NCI-H226 (cell line): ENCODE data around the gene CACNG7.
A peak's percentile ranks its signal among the peaks of the same experiment; 100 is the strongest.
"Not testable (repeated sequence)": the region's sequence is repeated elsewhere in the genome, so short reads cannot be mapped to it uniquely, and the experiment has no call there.

Experiments used
- DNase-seq: peaks from one replicate; pipeline ENCODE4 v3.0.0-alpha.2; 2015

The CACNG7 gene

DNA sequence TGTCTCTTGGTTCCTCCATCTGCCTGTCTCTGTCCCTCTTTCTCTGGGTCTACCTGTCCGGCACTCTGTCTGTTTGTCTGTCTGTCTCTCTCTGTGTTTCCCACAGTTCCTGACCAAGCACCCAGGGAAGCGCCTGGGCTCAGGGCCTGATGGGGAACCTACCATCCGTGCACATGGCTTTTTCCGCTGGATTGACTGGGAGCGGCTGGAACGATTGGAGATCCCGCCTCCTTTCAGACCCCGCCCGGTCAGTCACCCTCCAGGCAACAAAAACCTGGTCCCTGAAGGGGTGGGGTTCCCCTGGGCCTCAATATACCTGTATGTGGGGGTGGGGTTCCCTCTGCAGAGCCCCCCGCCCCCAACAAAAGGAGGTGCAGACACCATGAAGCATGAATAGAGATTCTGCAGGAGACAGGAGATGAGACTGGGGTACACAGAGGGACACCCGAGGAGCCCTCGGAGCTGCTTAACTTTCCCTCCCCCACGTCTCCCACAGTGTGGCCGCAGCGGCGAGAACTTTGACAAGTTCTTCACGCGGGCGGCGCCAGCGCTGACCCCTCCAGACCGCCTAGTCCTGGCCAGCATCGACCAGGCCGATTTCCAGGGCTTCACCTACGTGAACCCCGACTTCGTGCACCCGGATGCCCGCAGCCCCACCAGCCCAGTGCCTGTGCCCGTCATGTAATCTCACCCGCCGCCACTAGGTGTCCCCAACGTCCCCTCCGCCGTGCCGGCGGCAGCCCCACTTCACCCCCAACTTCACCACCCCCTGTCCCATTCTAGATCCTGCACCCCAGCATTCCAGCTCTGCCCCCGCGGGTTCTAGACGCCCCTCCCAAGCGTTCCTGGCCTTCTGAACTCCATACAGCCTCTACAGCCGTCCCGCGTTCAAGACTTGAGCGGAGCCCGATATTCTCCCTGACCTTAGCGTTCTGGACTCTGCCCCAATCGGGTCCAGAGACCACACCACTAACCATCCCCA is 2.6 kb upstream of the CACNG7 start:
- DNase-seq = peak; percentile 2

DNA sequence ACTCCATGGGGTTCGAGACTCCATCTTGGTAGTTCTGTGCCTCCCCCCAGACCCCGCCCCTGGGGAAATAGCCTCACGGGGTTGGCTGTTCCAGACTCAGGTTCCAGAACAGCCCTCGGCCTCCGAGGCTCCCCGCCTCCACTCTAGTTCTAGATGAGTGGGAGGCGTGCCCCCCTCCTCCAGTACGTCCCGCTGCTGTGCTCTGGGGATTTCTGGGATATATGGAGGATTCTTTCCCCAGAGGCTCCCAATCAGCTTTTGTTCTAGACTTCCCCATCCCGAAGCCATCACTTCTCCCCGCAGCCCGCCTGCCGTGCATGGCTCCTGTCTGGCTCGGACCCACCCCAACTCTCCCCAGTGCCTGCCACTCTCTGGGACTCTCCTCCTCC is 1.9 kb upstream of the CACNG7 start:
- peak; percentile 1 for DNase-seq

DNA sequence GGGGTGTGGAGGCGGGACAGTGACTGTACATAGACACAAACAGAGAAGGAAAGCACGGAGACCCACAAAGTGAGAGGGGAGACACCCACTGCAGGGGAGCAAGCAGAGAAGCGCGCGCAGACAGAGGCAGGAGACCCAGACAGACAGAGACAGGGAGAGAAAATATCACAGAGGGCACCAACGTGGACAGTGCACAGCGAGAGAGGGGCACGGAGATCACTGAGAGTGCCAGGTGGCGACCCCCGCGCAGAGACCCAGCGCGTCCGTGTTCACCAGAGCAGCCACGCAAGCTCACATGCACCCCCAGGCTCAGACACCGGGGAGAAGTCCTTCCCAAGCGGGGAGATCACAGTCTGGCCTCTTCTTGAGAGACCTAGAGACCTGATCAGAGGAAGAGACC is 1.4 kb upstream of the CACNG7 start:
- DNase-seq = peak; percentile 1

DNA sequence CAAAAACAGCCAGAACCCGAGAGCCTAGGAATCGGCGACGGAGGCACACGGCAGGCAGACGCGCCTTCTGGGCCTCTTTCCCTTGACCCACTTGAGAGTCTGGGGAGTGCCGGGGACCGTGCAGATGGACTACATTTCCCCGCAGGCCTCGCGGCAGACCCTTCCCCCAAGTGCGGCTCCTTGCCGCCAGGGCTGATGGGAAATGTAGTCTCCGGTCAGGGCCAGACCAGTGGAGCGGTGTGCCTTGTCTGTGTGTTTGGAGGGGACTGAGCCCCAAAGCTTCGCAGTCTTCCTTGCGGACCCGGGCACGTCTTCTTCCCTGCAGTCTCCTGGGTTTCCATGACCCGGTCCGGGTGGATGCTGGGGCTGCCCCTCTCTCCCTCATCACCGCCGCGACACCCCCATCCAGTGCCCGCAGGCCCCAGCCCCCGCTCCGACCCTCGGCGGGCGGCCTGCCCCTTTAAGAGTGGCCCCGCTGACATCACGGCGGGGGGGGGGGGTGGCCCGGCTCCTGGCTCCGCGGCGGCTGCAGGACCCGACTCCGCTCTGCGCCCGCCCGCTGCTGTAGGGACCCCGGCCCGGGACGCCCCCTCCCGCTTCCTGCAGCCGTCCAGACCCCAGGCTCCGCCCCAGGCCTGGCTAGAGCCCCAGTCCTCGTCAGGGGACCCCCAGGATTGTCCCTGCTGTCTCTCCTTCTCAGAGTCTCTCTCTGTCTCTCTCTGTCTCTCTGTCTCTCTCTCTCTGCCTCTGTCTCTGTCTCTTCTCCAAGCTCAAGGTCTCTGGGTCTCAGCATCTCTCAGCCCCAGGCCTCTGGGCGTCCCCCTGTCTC is 758 bp upstream of the CACNG7 start:
- DNase-seq = no peak

DNA sequence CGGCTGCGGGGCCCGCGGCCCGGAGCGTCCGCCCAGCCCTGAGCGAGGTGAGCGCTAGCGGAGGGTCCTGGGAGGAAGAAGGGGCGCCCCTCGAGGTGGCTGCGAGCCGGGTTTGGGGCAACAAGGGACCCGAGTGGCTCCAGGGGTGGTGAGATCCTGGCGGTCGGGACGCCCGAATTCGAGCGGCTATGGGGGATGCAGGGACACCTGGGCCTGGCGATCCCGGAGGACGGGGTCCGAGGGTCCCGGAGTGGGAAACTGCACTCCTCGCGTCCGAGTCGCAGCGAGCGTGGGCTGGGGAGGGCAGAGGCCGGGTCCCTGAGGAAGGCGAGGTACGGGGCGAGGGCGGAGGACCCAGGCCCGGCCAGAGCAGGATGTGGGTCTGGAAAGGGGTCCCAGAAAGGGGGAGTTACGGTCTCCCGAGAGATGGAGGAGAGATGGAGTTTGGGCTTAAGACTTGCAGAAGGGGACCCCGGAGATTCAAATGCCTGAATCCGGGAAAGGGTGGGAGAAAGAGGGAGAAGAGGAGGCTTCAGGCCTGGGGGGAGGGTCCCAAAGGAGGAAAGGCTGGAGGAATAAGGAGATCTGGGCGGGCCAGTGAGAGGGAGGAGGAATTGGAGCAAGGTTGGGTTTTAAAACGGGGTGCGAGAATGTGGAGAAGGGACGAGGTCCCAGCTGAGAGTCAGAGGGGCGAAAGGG is 542 bp downstream of the CACNG7 start:
- no peak for DNase-seq

DNA sequence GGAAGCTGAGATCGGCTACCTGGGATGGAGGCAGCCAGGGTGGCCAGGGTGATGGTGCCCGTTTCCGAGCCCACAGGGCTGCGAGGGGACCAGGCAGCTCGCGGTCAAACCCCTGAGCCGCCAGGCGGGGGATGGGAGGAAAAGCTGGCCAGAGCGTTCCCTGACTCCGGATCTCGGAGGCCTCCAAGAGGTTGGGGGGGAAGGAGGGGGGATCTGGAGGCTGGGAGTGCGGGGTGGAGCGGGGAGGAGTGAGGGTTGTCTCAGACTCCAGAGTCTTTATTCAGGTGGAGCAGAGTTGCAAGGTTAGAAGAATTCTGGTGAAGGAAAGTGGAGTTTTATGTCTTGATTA is 1.1 kb downstream of the CACNG7 start:
- DNase-seq = no peak

DNA sequence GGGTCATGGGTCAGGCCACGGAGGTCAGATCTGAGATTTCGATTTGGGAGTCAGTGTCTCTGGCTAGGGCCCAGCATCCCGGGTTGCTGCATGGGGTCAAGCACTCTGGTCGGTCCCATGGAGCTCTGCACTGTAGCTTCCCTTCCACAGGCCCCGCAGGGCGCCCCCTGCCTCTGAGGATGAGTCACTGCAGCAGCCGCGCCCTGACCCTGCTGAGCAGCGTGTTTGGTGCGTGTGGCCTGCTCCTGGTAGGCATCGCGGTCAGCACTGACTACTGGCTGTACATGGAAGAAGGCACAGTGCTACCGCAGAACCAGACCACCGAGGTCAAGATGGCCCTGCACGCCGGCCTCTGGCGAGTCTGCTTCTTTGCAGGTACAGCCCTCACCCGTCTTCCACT is 3.6 kb downstream of the CACNG7 start:
- no peak for DNase-seq

DNA sequence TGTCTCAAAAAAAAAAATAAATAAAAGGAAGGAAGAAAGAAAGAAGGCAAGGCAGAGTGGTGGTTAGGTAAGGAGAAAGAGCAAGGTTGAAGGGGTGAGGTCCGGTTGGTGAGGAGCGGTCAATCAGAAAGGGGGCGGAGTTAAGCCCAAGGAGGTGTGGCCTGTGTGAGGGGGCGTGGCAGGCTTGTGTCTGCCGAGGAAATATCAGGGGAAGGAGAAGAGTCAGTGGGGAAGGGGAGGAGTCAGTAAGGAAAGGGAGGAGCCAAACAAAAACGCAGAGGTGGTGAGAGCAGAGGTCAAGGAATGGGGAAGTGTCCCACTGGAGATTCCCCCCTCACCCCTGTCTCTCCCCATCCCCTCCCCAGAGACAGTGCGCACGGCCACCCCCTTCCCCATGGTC is 5.9 kb downstream of the CACNG7 start:
- no peak for DNase-seq

DNA sequence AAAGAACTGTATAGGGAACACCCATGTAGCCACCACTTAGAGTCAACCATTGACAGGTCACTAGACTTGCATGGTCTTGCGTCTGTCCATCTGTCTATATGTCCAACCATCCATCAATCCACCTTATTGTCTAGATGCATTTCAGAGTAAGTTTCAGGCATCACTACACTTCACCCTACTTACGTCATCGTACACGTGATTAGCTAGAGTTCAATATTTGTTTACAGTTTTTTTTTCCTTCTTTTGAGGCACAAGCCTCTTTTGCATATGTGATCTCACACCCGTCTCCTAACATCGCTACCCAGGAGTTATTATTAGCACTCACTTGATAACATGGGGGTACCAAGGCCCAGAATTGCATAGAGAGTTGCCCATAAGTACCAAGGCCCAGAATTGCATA is 6.9 kb downstream of the CACNG7 start:
- DNase-seq = no peak

DNA sequence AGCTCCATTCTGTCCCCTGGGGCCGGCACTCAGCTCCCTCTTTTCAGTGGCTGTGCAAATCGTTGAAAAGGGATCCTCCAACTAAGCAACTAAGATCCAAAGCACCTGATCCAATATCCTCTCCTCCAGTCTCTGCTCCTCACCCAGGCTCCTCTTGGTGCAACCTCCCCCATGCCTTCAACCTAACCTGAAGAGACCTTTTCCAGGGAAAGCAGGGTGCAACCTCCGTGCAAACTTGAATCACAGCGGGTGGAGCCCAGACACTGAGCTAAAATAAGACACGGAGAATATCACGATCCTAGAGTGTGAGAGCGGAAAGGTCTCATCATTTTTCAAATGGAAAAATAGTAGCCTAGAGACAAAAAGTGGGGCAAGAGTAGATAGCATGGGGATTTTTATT is 8.3 kb downstream of the CACNG7 start:
- no peak for DNase-seq

DNA sequence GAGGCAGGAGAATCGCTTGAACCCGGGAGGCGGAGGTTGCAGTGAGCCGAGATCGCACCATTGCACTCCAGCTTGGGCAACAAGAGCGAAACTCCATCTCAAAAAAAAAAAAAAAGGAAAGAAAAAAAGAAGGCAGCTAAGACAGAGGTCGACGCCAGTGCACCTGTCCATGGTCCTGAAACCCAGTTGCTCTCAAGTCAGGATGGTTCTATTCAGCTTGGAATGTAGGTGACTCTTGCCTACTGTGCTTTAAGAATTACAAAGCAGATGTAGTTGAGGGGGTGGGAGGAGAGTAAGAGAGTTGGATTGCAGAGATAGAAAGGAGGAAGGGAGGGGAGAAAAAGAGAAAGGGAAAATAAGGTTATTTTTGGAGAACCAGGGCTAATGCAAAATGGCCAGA is 18.7 kb downstream of the CACNG7 start:
- peak; percentile 47 for DNase-seq

DNA sequence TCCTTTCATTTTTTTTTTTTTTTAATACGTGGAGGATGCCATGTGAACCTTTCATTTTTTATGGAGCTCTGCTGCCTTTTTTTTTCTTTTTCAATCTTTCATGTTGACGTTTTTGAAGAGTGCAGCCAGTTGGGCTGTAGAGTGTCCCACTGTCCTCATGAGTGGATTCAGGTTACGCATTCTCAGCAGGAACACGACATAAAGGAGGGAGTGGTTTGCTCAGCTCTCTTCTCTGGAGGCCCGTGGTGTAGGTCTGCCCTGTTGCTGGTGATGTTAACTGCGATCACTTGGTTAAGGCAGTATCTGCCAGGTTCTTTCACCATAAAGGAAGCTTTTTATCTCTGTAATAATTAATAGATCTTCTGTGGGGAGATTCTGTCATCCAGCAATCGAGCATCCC is 27.0 kb downstream of the CACNG7 start:
- no peak for DNase-seq

DNA sequence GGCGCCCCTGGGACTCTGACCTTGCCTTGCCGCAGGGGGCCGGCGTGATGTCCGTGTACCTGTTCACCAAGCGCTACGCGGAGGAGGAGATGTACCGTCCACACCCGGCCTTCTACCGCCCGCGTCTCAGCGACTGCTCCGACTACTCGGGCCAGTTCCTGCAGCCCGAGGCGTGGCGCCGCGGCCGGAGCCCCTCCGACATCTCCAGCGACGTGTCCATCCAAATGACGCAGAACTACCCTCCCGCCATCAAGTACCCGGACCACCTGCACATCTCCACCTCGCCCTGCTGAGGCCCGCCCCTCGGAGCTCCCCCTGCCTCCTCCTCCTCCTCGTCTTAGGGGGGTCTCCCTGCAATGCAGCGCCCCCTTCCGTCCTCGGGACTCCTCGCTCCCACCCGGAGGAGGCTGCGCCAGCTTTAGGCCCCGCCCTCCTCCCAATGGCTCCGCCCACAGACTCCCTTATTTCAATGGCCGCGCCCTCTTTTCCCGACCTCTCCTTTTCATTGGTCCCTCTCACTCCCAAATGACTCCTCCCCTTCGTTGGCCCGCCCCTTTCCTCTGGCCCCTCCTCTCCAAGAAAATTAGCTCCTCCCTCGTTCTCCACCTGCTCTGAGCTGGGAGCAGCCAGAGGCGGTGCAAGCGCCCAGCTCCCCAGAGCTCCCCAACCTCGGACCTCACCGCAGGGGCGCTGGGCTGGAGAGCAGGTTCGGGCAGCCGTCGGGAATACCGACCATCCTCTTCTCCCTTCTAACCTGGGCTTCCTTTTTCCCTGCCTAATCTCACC is 33.1 kb downstream of the CACNG7 start:
- DNase-seq = no peak

DNA sequence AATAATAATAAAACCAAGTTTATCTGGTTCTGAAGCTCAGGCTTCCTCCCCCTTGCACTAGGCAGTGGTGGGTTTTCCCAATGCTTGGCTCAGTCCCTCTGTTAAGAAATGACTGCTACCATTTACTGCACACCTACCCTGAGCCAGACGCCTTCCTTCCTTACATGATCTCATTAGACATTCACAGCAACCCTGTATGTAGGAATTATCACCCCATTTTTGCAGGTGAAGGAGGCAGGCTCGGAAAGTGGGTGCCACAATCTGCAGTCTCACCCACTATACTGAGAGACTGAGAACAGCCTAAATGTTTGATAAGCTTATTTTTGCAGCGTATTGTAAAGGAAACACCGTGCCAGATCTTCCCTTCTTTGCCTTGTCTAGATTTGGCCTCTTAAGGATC is 35.3 kb downstream of the CACNG7 start:
- DNase-seq = no peak

DNA sequence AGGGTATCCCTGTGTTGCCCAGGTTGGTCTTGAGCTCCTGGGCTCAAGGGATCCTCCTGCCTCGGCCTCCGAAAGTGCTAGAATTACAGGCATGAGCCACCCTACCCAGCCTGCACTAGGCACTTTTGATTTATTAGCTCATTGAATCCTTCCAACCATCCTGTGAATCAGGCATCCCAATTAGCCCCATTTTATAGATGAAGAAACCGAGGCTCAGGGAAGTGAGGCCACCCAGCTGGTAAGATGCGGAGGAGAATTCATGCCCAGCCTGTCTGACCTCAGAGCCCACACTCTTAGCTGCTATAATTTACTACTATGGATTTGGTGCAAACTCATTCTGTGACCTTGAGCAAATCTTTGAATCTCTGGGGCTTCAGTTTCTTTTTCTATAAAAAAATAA is 35.9 kb downstream of the CACNG7 start:
- DNase-seq = no peak

DNA sequence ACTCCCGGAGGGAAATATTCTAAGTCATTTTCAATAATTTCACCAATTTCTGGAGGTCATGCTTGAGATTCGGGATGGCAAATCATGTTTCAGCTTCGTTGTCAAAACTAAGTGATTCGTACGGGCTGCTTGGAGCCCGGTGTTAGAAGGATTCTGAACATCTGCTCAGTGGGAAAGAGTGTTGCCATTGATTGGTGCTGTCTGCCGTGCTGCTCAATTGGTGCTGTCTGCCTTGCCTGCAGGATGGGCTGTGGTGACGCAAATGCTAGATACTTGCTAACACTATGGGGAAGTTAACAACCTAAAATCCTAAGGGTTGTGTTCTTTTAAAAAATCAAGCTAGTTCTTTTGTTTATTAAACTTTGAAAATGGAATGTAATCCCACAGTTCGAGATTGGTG is 36.4 kb downstream of the CACNG7 start:
- no peak for DNase-seq

DNA sequence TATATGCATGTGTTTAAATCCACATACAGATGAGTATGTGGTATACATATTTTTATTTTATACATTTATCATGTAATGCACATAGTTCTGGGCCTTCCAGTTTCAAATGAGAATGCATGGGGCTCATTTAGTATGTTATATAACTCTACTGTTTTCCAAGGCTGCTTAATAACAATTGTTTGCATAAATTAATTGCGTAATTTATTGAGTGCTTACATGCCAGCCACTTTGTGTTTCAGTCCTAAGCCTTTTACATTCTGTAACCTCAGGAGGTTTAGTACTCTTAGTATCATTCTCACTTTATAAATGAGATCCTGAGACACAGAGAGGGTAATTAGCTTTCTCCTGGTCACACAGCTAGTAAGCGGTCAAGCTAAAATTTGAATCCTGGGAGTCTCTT is 36.9 kb downstream of the CACNG7 start:
- no peak for DNase-seq

DNA sequence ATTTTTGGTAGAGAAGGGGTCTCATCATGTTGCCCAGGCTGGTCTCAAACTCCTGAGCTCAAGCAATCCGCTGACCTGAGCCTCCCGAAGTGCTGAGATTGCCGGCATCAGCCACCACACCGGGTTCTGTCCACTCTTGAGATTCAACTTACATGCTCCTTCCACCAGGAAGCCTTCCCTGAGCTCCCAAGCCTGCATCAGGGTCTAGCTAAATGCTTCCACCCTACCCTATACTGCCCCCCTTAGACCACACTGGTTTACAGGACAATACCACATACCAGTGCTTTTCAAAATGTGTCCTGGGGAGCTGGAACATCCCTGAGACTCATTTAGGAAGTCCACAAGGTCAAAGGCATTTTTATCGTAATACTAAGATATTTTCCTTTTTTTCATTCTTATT is 38.5 kb downstream of the CACNG7 start:
- no peak for DNase-seq

DNA sequence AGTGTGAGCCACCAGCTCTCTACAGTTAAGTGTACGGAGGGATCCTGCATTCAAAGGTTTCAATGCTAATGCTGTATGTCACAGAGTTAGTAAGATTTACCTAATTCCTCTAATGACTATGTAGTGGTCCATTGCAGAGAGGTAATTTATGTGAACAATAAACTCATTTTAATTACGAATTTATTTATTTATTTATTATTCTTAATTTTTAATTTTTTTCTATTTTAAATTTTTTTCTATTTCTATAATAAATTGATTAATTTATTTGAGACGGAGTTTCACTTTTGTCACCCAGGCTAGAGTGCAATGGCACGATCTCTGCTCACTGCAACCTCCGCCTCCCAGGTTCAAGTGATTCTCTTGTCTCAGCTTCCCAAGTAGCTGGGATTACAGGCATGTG is 39.5 kb downstream of the CACNG7 start:
- not testable (repeated sequence) for DNase-seq

DNA sequence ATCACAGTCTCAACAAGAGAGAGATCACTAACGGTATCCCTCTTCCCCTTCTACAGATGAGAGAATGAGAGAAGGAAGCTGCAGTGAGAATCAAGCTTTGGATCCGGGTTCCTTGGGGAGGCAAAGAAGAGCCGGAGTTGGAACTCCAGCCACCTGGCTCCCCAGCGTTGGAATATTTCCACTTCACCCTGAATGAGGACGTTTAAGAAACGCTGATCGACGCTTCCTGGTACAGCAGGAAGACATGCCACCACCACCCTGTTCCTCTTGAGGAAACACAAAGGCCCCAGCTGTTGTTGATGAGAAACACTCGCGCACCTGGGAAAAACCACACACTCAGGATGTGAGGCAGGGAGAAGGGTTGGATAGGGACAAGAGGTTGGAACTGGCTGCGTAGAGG is 42.4 kb downstream of the CACNG7 start:
- DNase-seq = no peak

DNA sequence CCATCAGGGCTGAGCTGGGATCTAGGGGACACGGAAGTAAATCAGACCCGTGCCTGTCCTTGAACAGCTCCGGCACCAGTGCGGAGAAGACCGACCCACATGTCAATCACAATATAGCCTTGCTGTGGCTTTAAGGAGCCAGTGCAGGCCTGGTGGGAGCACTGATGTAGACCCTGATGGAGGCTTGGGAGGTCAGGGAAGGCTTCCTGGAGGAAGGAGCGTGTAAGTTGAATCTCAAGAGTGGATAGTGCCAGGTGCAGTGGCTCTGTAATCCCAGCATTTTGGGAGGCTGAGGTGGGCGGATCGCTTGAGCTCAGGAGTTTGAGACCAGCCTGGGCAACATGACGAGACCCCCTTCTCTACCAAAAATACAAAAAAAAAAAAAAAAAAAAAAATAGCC is 42.9 kb downstream of the CACNG7 start:
- no peak for DNase-seq

DNA sequence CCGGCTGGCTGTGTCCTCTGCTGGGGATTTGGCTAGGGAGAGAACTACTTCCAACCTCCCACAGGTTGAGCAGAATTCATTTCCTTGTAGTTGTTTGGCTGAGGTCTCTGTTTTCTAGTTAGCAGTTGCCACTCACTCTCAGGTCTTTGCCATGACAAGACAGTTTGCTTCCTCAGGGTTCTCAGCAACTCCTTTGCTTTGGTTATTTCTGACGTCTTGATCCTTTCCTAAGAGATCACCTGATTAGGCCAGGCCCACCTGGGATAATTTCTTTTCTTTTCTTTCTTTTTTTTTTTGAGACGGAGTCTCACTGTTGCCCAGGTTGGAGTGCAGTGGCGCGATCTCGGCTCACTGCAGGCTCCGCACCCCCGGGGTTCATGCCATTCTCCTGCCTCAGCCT is 44.3 kb downstream of the CACNG7 start:
- no peak for DNase-seq
